Measurements from ENCODE around the gene ZYG11B. TPM values are rescaled to one million over a fixed set of nuclear protein-coding genes. Genes with fewer than 3 reads are reported as not detected.
"Not testable (repeated sequence)": the region's sequence is repeated elsewhere in the genome, so short reads cannot be mapped to it uniquely, and the experiment has no call there.

ZYG11B gene
- total and polyA plus RNA-seq, 2 of the 13 experiments (the other 11 are each of a cell fraction or from before 2014, with no cell fraction given) = 6.9 to 17.9 TPM

GRCh38 chr1:52842643-52843310, 116.5 kb downstream of the ZYG11B start, which contains the start of gene ZYG11A (continued):
- TF ChIP-seq, protein P1, sequence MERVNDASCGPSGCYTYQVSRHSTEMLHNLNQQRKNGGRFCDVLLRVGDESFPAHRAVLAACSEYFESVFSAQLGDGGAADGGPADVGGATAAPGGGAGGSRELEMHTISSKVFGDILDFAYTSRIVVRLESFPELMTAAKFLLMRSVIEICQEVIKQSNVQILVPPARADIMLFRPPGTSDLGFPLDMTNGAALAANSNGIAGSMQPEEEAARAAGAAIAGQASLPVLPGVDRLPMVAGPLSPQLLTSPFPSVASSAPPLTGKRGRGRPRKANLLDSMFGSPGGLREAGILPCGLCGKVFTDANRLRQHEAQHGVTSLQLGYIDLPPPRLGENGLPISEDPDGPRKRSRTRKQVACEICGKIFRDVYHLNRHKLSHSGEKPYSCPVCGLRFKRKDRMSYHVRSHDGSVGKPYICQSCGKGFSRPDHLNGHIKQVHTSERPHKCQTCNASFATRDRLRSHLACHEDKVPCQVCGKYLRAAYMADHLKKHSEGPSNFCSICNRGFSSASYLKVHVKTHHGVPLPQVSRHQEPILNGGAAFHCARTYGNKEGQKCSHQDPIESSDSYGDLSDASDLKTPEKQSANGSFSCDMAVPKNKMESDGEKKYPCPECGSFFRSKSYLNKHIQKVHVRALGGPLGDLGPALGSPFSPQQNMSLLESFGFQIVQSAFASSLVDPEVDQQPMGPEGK (CRISPR knock-in tag; IDR thresholded peaks at IDR 0.05) = 0 out of 2 replicates have a peak, but pooled peaks have one; percentile 39
- peak; percentile 61; the same call in 1 of the 2 replicates for TF ChIP-seq BHLHE40 (IDR thresholded peaks at IDR 0.05; ENCODE audit: low read length)
- TF ChIP-seq, protein P2, sequence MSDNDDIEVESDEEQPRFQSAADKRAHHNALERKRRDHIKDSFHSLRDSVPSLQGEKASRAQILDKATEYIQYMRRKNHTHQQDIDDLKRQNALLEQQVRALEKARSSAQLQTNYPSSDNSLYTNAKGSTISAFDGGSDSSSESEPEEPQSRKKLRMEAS (IDR thresholded peaks at IDR 0.05) = peak; percentile 87
- TF ChIP-seq, protein P3, sequence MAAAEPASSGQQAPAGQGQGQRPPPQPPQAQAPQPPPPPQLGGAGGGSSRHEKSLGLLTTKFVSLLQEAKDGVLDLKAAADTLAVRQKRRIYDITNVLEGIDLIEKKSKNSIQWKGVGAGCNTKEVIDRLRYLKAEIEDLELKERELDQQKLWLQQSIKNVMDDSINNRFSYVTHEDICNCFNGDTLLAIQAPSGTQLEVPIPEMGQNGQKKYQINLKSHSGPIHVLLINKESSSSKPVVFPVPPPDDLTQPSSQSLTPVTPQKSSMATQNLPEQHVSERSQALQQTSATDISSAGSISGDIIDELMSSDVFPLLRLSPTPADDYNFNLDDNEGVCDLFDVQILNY (CRISPR knock-in tag; conservative IDR thresholded peaks at IDR 0.05) = peak; percentile 86

DNA sequence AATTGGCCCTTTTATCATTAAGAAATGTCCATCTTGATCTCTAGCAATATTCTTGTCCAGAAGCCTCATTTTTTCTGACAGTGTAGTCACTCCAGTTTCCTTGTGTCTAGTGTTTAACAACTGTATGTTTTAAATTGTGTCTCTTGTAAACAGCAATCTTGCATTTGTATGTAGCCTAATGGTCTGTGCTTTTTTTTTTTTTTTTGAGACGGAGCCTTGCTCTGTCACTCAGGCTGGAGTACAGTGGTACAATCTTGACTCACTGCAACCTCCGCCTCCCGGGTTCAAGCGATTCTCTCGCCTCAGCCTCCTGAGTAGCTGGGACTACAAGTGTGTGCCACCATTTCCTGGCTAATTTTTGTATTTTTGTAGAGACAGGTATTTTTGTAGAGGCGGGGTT, 118.9 kb downstream of the ZYG11B start:
- H3K27me3 ChIP-seq (ENCODE audit: control insufficient read depth in 1 of 2, insufficient read depth in 2 of 2, low read length in 2 of 2); H3K4me2 ChIP-seq (ENCODE audit: low read depth, low read length); H3K27ac ChIP-seq (ENCODE audit: extremely low read length, insufficient read depth, low read length); H3K79me2 ChIP-seq (ENCODE audit: insufficient read depth, low read length); CTCF ChIA-PET (ENCODE audit: low intra/inter-chr PET ratio, low total read pairs); H3K4me1 ChIP-seq (ENCODE audit: insufficient read depth, low read length); H4K20me1 ChIP-seq (ENCODE audit: insufficient read depth, low read length); H3K9ac ChIP-seq (ENCODE audit: insufficient read depth, low read depth, low read length); in situ Hi-C loops (cut with HindIII; ENCODE audit: extremely low pct_ligation_motif_present, low pct_unique_long_range_greater_than_20kb); BruUV-seq (replicated peaks); intact Hi-C loops (cut with micrococcal nuclease; ENCODE audit: unreplicated experiment); H3K4me3 ChIP-seq (replicated peaks in 1 of 3; ENCODE audit: insufficient read depth in 1 of 3, low read depth in 2 of 3, low read length in 3 of 3); H3K36me3 ChIP-seq (replicated peaks in 1 of 2; ENCODE audit: control insufficient read depth in 1 of 2, insufficient read depth in 2 of 2, low read length in 2 of 2); H2AFZ ChIP-seq (ENCODE audit: low read length); DNase-seq (ENCODE audit: low spot score); ATAC-seq; POLR2A ChIA-PET; FAIRE-seq; H3K9me3 ChIP-seq (ENCODE audit: low read length): not testable (repeated sequence)
- WGBS (ENCODE audit: low lambda C conversion rate) = 68% methylated on average over 6 of the region's 6 CpGs

Measured in HepG2 (cell line).